PC-9 (cell line): ENCODE measurements around the gene CYFIP2. TPM values are rescaled to one million over a fixed set of nuclear protein-coding genes. Genes with fewer than 3 reads are reported as not detected.

Experiments used
- BruUV-seq: library from RNA; stranded (reverse); fragments of 400-500 nt; replicated peaks from 2 replicates; lab custom pipeline; 2021; lab: Mats Ljungman, UMichigan
- CTCF ChIA-PET: fragments of 300-600 bp; sonication (Branson Sonifier 250); formaldehyde crosslinking; loops from one replicate; lab custom pipeline; 2022; ENCODE audit warnings: antibody characterized with exemption; lab: Charles Lee
- POLR2A ChIA-PET: fragments of 300-600 bp; sonication (Branson Sonifier 250); formaldehyde crosslinking; loops from one replicate; lab custom pipeline; 2022; ENCODE audit warnings: antibody characterized with exemption; ENCODE audit not compliant: unreplicated experiment; lab: Charles Lee
- DNase-seq, 2 experiments: peaks; one replicate each; pipeline versions ENCODE4 v3.0.0 to v3.0.0-alpha.2; 2015 to 2022; ENCODE audit warnings: mixed read lengths in 1 of 2
- H2AFZ ChIP-seq: fragments of 200-600 bp; sonication (generic); 2 replicates; pipeline ENCODE4 v1.8.1; 2017; ENCODE audit warnings: antibody characterized with exemption
- H3F3A ChIP-seq: fragments of 200-600 bp; sonication (generic); 2 replicates; pipeline ENCODE4 v1.8.1; 2017; ENCODE audit warnings: antibody characterized with exemption, mild to moderate bottlenecking, low read depth; ENCODE audit not compliant: insufficient read depth
- H3K27ac ChIP-seq: fragments of 200-600 bp; sonication (generic); 2 replicates; pipeline ENCODE4 v1.6.1; 2016; ENCODE audit warnings: mixed run types
- H3K27me3 ChIP-seq: fragments of 200-600 bp; sonication (generic); 2 replicates; pipeline ENCODE4 v1.6.1; 2016; ENCODE audit warnings: low read depth, mixed run types; ENCODE audit not compliant: insufficient read depth
- H3K36me3 ChIP-seq: fragments of 200-600 bp; sonication (generic); 2 replicates; pipeline ENCODE4 v1.6.1; 2016; ENCODE audit warnings: low read depth, mixed run types
- H3K4me1 ChIP-seq: fragments of 200-600 bp; sonication (generic); replicated peaks from 2 replicates; pipeline ENCODE4 v1.6.1; 2016; ENCODE audit warnings: mixed run types; ENCODE audit not compliant: insufficient read depth
- H3K4me2 ChIP-seq: fragments of 200-600 bp; sonication (generic); 2 replicates; pipeline ENCODE4 v1.6.1; 2017; ENCODE audit warnings: mixed run types
- H3K4me3 ChIP-seq: fragments of 200-600 bp; sonication (generic); 2 replicates; pipeline ENCODE4 v1.6.1; 2016; ENCODE audit warnings: mixed run types
- H3K79me2 ChIP-seq: fragments of 200-600 bp; sonication (generic); 2 replicates; pipeline ENCODE4 v1.6.1; 2017; ENCODE audit warnings: low read depth, mixed run types
- H3K9me2 ChIP-seq: fragments of 200-600 bp; sonication (generic); 2 replicates; pipeline ENCODE4 v1.8.1; 2017; ENCODE audit warnings: mild to moderate bottlenecking; ENCODE audit not compliant: insufficient read depth
- H3K9me3 ChIP-seq: fragments of 200-600 bp; sonication (generic); 2 replicates; pipeline ENCODE4 v1.8.1; 2016; ENCODE audit warnings: low read depth; ENCODE audit not compliant: insufficient read depth
- H4K20me1 ChIP-seq: fragments of 200-600 bp; sonication (generic); 2 replicates; pipeline ENCODE4 v1.8.1; 2017; ENCODE audit not compliant: insufficient read depth
- EZH2 ChIP-seq: fragments of 200-600 bp; sonication (generic); IDR thresholded peaks from 2 replicates; pipeline ENCODE4 v1.8.0; 2017; ENCODE audit warnings: antibody characterized with exemption, low read depth
- intact Hi-C: fragments of 100-400 bp; cut with micrococcal nuclease; formaldehyde crosslinking; loops from one replicate; pipeline ENCODE4 v1.10.0; 2022; ENCODE audit not compliant: unreplicated experiment
- total RNA-seq: library from RNA; stranded (reverse); gene quantifications from 2 replicates; pipeline ENCODE4 v1.2.3, GENCODE V29; 2021
- TF ChIP-seq, protein P1 (sequence below): fragments of 200-600 bp; sonication (generic); conservative IDR thresholded peaks from 2 replicates; pipeline ENCODE4 v1.6.1; 2017; ENCODE audit warnings: mixed run types, antibody characterized with exemption, mild to moderate bottlenecking, moderate library complexity

The CYFIP2 gene
- total RNA-seq, 1 experiment from 2014 or later, result not detected

DNA sequence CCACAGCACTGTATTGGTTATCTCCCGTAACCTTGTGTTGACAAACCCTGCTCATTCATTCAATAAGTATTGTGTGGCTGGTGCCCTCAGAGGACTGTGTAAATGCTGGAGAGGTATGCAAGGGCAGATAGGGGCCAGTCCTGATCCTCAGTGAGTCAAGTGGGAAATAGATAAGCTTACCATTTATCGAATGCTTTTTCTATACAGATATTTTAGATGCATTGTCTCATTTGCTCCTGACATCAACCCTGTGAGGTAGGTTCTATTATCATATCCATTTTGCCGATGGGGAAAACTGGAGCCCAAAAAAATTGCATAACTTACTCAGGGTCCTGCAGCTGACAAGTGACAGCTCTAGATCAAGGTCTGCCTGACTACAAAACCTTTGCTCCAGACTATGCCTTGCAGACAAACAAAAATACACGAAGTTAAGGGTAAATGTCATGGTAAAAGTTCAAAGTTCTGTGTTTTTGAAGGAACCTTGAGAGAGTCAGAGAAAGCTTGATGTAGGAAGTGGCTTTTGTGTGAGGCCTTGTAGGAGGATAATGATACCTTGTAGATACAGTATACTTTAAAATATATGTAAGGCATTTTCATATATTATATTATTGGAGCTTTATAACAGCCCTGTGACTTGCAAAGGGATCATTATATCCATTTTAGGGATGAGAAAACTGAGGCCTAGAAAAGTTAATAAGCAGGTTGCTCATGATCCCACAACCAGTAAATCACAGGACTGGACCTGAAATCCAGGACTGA lies 22.7 kb downstream of the CYFIP2 start:
- H3K9me3 ChIP-seq, result no peaks in the 10 kb centered on the region
- ChIA-PET CTCF (no interaction called here), POLR2A (no interaction called here)
- H2AFZ ChIP-seq, result no peak overlapping the region
- H3K27me3 ChIP-seq, result peaks cover 24% of the 10 kb centered on the region; the same call in 1 of the 2 replicates
- H3K36me3 ChIP-seq, result no peaks in the 10 kb centered on the region
- no peaks in the 10 kb centered on the region for H4K20me1 ChIP-seq
- no peak for TF ChIP-seq EZH2
- TF ChIP-seq, protein P1, sequence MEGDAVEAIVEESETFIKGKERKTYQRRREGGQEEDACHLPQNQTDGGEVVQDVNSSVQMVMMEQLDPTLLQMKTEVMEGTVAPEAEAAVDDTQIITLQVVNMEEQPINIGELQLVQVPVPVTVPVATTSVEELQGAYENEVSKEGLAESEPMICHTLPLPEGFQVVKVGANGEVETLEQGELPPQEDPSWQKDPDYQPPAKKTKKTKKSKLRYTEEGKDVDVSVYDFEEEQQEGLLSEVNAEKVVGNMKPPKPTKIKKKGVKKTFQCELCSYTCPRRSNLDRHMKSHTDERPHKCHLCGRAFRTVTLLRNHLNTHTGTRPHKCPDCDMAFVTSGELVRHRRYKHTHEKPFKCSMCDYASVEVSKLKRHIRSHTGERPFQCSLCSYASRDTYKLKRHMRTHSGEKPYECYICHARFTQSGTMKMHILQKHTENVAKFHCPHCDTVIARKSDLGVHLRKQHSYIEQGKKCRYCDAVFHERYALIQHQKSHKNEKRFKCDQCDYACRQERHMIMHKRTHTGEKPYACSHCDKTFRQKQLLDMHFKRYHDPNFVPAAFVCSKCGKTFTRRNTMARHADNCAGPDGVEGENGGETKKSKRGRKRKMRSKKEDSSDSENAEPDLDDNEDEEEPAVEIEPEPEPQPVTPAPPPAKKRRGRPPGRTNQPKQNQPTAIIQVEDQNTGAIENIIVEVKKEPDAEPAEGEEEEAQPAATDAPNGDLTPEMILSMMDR, result no peak
- BruUV-seq, result no TSS peak
- H3K4me3 ChIP-seq, result no peak overlapping the region
- intact Hi-C loops, result no loop called here
- H3K9me2 ChIP-seq, result no peaks in the 10 kb centered on the region
- DNase-seq, result no peak
- H3K4me1 ChIP-seq, result no peaks in the 10 kb centered on the region
- H3K4me2 ChIP-seq, result no peak overlapping the region
- H3K79me2 ChIP-seq, result no peaks in the 10 kb centered on the region
- no peaks in the 10 kb centered on the region for H3F3A ChIP-seq
- H3K27ac ChIP-seq, result no peak overlapping the region

DNA sequence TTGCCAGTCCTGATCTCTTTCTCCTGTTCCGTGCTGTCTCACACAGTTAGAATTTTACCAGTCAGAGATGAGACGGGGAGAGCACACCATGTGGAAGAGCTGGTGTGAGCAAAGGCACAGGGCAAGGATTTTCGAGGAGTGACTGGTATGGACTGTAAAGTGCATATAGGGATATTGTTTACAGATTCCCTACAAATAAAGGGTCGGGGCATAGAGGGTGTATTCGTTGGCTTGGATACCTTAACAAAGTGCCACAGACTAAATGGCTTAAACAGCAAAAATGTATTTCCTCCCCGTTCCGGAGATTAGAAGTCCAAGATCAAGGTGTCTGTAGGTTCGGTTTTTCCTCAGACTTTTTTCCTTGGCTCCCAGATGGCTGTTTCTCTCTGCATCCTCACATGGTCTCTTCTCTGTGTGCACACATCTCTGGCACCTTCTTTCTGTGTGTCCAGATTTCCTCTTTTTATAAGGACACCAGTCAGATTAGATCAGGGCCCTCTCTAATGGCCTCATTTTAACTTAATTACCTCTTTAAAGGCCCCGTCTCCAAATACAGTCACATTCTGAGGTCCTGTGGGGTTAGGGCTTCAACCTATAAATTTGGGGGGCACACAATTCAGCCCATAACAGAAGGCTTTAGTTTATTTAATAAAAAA lies 23.4 kb downstream of the CYFIP2 start:
- Histone ChIP-seq H3K4me2 (no peak overlapping the region), H3K9me3 (no peaks in the 10 kb centered on the region), H3K4me1 (no peaks in the 10 kb centered on the region), H4K20me1 (no peaks in the 10 kb centered on the region), H3F3A (no peaks in the 10 kb centered on the region), H2AFZ (no peak overlapping the region), H3K9me2 (no peaks in the 10 kb centered on the region), H3K79me2 (no peaks in the 10 kb centered on the region), H3K4me3 (no peak overlapping the region), H3K36me3 (no peaks in the 10 kb centered on the region), H3K27me3 (peaks cover 28% of the 10 kb centered on the region; the same call in 1 of the 2 replicates), H3K27ac (no peak overlapping the region)
- TF ChIP-seq, protein P1, result no peak
- no peak for TF ChIP-seq EZH2
- CTCF ChIA-PET, result no interaction called here
- BruUV-seq, result no TSS peak
- DNase-seq, result no peak
- POLR2A ChIA-PET, result no interaction called here
- intact Hi-C loops, result no loop called here

DNA sequence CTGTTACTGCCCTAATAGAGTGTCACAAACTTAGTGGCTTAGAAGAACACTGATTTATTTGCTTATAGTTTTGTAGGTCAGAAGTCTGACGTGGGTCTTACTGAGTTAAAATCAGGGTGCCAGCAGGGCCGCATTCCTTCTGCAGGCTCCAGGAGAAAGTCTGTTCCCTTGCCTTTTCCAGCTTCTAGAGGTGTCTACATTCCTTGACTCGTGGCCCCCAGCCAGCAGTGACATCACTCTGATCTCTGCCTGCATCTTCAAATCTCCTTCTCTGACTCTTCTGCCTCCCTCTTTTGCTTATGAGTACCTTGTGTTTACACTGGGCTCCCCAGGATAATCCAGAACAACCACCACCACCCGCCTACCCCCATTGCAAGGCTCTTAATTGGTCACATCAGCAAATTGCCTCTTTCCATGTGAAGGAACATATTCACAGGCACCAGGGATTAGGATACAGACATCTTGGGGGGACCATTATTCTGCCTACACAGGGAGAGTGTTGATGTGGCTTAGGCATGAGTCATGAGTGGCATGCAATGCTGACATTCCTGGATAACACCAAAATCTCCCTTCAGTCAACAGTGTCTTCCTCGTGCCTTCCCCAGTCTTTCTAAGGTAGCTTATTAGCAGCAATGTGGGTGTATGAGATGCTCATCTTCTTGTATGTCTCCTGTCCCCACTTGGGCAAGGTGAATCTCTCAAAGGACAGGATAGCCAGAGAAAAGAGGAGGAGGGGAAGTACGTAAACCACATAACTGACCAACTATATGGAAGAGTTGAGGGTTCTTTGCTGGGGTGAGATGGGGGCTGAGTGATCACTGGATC lies 24.4 kb downstream of the CYFIP2 start:
- H3K36me3 ChIP-seq, result no peaks in the 10 kb centered on the region
- intact Hi-C loops, result loop anchor here (5.0 kb wide), 1 partner anchor 848 kb away; no protein-coding TSS in a partner anchor
- no peaks in the 10 kb centered on the region for H4K20me1 ChIP-seq
- H3K4me3 ChIP-seq, result no peak overlapping the region
- no peaks in the 10 kb centered on the region for H3K79me2 ChIP-seq
- H3K27me3 ChIP-seq, result peaks cover 32% of the 10 kb centered on the region
- no peak overlapping the region for H3K27ac ChIP-seq
- ChIA-PET CTCF (no interaction called here), POLR2A (no interaction called here)
- H3K4me1 ChIP-seq, result no peaks in the 10 kb centered on the region
- H3K4me2 ChIP-seq, result no peak overlapping the region
- DNase-seq, result no peak
- no peaks in the 10 kb centered on the region for H3K9me2 ChIP-seq
- H3F3A ChIP-seq, result no peaks in the 10 kb centered on the region
- no TSS peak for BruUV-seq
- no peak for TF ChIP-seq EZH2
- TF ChIP-seq, protein P1, result no peak
- no peaks in the 10 kb centered on the region for H3K9me3 ChIP-seq
- H2AFZ ChIP-seq, result no peak overlapping the region
